ENCODE measurements around the gene PNPO.
"Not testable (repeated sequence)": the region's sequence is repeated elsewhere in the genome, so short reads cannot be mapped to it uniquely, and the experiment has no call there.

PNPO gene

GRCh38 chr17:47980541-47980940 lies 39.2 kb downstream of the PNPO start:
- DNase-seq = no peak

DNA sequence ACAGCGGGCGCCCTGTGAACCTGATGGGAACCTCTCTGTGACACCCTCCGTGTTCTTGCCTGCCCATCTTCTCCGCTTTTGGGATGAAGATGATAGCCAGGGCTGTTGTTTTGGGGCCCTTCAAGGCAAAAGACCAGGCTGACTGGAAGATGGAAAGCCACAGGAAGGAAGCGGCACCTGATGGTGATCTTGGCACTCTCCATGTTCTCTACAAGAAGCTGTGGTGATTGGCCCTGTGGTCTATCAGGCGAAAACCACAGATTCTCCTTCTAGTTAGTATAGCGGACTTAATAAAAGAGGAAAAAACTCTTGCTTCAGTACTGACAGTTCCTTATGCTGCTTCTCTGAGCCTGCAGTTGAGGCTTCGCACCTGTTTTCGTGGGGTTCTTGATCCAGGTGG lies 40.1 kb downstream of the PNPO start:
- no peak for DNase-seq

DNA sequence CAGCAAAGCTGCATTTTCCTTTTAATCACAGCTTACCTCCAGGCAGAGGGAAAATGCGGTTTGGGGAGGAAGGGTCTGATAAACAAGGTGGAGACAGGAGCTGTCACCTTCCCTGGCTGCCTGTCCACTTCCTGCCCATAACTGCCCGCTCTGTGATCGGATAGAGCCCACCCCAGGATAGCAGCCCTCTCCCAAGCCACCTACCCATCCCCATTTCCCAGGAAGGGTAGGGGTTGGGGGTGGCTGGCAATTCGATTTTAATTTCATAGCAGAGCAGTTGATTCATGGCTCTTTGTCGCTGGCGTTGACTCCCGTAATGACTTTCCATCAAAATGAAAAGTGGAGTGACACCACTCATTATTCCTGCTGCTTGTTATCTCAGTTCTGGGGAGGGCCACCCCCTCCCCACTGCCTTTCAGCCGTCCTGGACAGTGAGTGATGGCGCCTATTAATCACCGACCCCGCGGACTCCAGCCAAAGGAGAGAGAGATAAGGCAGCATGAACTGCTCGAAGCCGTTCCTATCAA lies 40.8 kb downstream of the PNPO start:
- no peak for DNase-seq

GRCh38 chr17:47982645-47983390 lies 41.4 kb downstream of the PNPO start:
- no peak for DNase-seq

- DNase-seq = no peak
These were observed 42.3 kb downstream of the PNPO start for GRCh38 chr17:47983492-47984223.

- no peak for DNase-seq
These were observed 45.1 kb downstream of the PNPO start for GRCh38 chr17:47986520-47986919.

GRCh38 chr17:47987240-47987835 lies 46.0 kb downstream of the PNPO start:
- no peak for DNase-seq

DNA sequence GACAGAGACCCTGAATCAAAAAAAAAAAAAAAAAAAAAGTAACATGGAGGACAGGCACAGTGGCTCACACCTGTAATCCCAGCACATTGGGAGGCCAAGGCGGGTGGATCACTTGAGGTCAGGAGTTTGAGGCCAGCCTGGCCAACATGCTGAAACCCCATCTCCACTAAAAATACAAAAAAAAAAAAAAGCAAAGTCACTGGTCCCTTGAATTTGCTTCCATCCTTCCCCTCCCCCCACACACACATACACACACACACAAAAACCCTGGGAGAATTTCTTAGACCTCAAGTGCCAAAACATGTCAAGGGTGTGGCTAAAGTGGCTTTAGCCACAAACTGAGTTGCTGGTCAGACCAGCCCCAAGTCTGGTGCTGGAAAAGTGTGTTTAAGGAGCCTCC lies 47.1 kb downstream of the PNPO start:
- DNase-seq = not testable (repeated sequence)

DNA sequence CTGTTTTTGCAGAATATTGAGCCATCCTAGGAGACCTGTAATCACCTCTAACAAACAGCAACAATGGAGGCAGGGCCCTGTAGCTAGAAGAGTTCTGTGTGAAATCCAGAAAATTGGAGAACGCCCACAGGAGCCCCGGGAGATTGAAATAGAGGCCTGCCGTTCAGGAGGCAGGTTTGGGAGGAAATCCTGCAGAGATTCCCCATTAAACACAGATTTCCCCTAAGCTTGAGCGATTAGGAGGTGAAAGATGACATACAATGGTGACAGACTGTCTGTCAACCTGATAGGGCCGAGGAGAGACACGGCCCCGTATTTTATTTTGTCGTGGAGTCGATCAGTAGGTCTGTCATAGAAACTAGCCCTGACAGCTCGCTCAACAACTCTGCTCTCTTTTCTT lies 47.8 kb downstream of the PNPO start:
- no peak for DNase-seq

DNA sequence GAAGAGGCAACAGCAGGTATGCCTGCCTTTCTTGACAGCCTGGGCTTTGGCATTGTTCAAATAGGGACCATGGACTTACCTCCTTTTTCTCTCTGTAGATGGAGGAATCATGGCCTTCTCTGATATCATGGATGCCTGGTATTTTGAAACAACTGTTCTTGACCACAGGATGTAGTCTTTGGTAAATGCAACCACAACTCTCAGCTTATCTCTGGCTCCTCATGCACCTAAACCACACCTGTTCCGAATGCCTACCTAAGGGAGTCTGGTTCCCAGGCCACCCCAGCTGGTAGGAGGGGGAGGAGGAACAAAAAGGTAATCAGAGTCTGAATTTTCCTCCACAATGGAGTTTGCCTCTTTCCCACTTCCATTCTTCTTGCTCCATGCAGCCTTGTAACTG lies 48.3 kb downstream of the PNPO start:
- DNase-seq = no peak

GRCh38 chr17:47990962-47991731 lies 49.8 kb downstream of the PNPO start:
- no peak for DNase-seq

DNA sequence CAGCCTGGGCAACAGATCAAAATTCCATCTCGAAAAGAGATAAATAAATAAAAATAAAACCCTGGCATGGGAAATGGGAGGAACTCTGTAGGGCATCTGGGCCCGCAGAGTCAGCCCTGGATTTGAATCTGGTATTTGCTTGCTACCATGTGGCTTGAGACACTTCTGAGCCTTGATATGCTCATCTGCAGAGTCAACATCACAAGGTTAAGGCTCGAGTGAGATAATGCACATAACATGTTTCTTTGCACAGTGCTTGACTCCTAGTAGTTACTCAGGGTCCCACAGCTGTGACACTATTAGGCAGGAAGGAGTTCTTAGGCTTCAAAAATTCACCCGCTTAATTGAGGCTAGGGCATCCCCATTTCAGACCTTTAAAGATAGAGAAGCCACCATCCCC lies 50.8 kb downstream of the PNPO start:
- no peak for DNase-seq

DNA sequence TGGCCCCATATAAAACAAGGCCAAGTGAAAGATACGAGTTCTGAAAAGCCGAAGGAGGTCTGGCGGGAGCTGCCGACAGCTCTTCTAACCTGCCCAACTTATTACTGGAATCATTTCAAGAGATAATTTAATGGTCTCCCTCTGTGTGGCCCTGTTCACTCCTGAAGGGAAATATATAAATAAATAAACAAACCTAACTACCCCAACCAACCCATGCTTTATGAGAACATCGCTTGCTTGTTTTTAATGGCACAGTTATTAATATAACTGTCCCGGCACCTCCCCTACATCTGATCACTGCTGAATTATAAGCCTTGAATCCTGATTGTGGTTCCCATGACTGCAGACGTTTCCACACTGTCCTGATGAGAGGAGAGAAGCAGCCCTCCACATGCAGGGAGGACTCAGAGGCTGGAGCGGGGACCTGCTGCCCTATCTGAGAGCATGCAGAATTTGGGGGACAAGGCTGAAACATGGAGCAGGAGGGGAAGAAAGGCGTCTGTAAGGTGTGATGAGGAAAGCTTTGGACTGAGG lies 51.7 kb downstream of the PNPO start:
- no peak for DNase-seq

DNA sequence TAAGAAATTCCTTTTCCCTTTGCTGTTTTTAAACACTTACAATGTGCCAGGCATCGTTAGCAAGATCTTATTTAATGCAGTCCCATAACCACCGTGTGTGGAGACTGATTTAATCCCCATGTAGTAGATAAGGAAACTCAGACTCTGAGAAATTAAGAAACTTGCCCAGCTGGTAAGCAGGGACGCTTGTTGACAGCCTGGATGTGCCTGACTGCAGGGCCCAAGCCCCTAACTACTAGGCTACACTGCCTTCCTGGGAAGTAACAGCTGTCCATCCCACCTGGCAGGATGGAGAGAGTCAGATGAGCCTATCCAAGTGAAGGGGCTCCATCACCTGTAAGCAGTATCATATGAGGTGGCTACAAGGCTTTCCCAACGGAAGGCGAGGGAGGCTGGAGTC lies 52.6 kb downstream of the PNPO start:
- DNase-seq = no peak

DNA sequence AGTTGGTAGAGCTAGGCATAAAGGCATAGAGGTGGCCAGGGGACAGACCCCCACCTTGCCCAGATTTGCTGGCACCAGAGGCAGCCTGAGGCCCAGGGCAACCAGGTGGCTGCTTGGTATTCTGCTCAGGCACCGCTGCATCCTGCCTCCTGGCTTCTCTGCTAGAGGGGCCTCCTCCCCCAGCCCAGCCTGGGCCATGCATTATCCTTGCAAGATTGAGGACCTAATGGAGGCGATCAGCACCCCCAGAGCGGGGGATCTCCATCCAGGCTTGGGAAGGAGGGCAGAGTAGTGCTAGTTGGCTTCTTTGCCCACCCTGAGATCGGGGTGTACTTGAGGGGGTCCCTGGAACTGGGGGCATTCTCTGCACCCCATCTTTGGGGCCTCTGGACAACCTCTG lies 53.4 kb downstream of the PNPO start:
- DNase-seq = no peak

GRCh38 chr17:47995241-47995935 lies 54.0 kb downstream of the PNPO start:
- DNase-seq = no peak

DNA sequence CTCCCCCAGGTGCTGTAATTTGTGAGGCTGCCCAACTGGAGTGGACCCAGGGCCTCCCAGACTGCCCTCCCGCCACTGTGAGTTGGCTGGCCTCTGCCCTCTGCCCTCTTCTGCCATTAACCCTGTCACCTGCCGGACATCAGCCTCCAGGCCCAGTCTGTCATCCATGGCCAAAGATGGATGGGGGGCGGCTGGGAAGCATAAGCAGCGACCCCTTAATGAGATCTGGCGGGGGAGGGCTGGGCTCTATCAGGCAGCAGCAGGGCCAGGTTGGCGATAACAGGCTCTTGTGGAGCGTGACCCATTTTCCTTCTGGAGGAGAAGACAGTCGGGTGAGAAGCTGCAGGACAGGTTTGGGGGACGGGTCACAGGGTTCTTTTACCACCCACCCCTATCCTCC lies 54.8 kb downstream of the PNPO start:
- DNase-seq = no peak

DNA sequence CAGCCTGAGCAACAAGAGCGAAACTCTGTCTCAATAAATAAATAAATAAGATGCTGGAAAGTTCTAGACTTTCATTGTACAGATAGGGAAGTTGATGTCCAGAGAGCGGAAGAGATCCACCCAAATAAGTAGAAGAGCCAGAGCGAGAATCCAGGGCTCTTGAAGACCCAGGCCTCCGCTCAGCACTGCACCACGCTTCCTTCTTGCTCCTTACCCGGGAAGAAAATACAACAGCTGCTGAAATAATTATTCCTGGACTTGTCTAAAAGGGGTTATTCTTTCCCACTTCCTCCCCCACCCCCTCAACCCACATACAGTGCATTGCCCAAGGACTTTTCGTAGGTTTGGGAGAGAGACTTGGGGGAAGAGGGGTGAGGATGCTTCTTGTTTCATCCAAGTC lies 56.2 kb downstream of the PNPO start:
- DNase-seq = no peak

DNA sequence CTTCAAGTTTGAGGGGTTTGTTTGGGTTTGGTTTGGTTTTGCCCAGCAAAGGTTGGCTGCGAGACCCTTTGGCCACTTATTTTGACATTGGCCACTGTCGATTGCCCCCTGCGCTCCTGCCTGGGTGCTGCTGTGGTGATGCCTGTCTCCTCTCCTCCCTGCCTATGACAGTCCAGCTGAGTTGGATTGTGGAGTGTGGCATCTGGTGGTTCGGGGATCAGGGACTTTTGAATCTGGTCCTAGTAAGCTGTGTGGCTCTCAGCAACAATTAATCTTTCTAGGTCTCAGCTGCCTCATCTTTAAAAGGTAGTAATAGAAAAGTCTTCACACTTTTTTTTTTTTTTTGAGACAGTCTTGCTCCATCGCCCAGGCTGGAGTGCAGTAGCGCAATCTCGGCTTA lies 56.7 kb downstream of the PNPO start:
- no peak for DNase-seq

All from NCI-H1930 (cell line).